WI38 (cell line): Measurements from ENCODE around the gene BATF3.

ENCODE experiments used
- H3K4me3 ChIP-seq: 2 replicates; pipeline ENCODE4 v1.5.1; 2011; ENCODE audit warnings: low read depth, mild to moderate bottlenecking, control low read depth, low read length
- TF ChIP-seq, protein P1 (sequence below): IDR thresholded peaks from 2 replicates; pipeline ENCODE4 v1.5.1; 2012; ENCODE audit warnings: low read depth, mild to moderate bottlenecking, control low read depth, low read length

The BATF3 gene

DNA sequence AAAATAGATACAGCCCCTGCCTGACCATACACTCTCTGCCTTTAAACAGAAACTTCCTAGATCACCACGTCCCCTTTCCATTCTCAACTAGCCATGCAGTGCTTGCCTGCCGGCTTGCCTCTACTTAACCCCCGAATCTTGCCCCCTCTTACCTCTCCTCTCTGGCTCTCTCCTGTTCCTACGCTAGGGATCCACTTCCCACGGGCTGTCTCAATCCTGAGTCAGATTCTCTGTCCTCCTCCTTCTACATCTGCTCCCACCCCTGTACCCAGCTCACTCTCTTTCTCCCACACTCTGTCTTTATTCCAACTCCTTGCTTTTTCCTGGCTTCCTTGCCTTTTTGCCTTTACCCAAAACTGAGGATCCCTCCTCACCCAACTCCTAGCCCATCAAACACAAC is 61.7 kb downstream of the BATF3 start:
- peak overlapping the region; percentile 22 for H3K4me3 ChIP-seq
- TF ChIP-seq, protein P1, sequence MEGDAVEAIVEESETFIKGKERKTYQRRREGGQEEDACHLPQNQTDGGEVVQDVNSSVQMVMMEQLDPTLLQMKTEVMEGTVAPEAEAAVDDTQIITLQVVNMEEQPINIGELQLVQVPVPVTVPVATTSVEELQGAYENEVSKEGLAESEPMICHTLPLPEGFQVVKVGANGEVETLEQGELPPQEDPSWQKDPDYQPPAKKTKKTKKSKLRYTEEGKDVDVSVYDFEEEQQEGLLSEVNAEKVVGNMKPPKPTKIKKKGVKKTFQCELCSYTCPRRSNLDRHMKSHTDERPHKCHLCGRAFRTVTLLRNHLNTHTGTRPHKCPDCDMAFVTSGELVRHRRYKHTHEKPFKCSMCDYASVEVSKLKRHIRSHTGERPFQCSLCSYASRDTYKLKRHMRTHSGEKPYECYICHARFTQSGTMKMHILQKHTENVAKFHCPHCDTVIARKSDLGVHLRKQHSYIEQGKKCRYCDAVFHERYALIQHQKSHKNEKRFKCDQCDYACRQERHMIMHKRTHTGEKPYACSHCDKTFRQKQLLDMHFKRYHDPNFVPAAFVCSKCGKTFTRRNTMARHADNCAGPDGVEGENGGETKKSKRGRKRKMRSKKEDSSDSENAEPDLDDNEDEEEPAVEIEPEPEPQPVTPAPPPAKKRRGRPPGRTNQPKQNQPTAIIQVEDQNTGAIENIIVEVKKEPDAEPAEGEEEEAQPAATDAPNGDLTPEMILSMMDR = no peak
